ENCODE data around the gene PDCD5. TPM values are rescaled to one million over a fixed set of nuclear protein-coding genes. Genes with fewer than 3 reads are reported as not detected.

Gene PDCD5
- total RNA-seq, 1 donor from 2014 or later = 131 TPM

- H3K4me3 ChIP-seq (ENCODE audit: low read depth, low read length) = no peak overlapping the region
- no peak for TF ChIP-seq CTCF (IDR thresholded peaks at IDR 0.05; ENCODE audit: insufficient read depth, low read length, severe bottlenecking)
- DNase-seq (ENCODE audit: low read depth) (no peak), FAIRE-seq (no peak)
- H3K27me3 ChIP-seq (ENCODE audit: control insufficient read depth, insufficient read depth, low read length) = no peaks in the 10 kb centered on the region
- H3K36me3 ChIP-seq (ENCODE audit: control insufficient read depth, insufficient read depth, low read length) = peaks cover 11% of the 10 kb centered on the region
Measured at GRCh38 chr19:32595491-32595890, 14.5 kb downstream of the PDCD5 start.

GRCh38 chr19:32598022-32598421, 17.0 kb downstream of the PDCD5 start:
- no peak for TF ChIP-seq CTCF (IDR thresholded peaks at IDR 0.05; ENCODE audit: insufficient read depth, low read length, severe bottlenecking)
- FAIRE-seq (no peak), DNase-seq (ENCODE audit: low read depth) (no peak)
- Histone ChIP-seq H3K36me3 (ENCODE audit: control insufficient read depth, insufficient read depth, low read length) (peaks cover 13% of the 10 kb centered on the region), H3K27me3 (ENCODE audit: control insufficient read depth, insufficient read depth, low read length) (no peaks in the 10 kb centered on the region), H3K4me3 (ENCODE audit: low read depth, low read length) (no peak overlapping the region)

GRCh38 chr19:32599258-32599657, 18.3 kb downstream of the PDCD5 start:
- H3K27me3 ChIP-seq (ENCODE audit: control insufficient read depth, insufficient read depth, low read length) = no peaks in the 10 kb centered on the region
- peaks cover 16% of the 10 kb centered on the region for H3K36me3 ChIP-seq (ENCODE audit: control insufficient read depth, insufficient read depth, low read length)
- DNase-seq (ENCODE audit: low read depth) = no peak
- FAIRE-seq = no peak
- TF ChIP-seq CTCF (IDR thresholded peaks at IDR 0.05; ENCODE audit: insufficient read depth, low read length, severe bottlenecking) = no peak
- no peak overlapping the region for H3K4me3 ChIP-seq (ENCODE audit: low read depth, low read length)

- H3K4me3 ChIP-seq (ENCODE audit: low read depth, low read length) = no peak overlapping the region
- TF ChIP-seq CTCF (IDR thresholded peaks at IDR 0.05; ENCODE audit: insufficient read depth, low read length, severe bottlenecking) = peak; percentile 64
- peaks cover 16% of the 10 kb centered on the region for H3K36me3 ChIP-seq (ENCODE audit: control insufficient read depth, insufficient read depth, low read length)
- FAIRE-seq (no peak), DNase-seq (ENCODE audit: low read depth) (peak; percentile 54)
- H3K27me3 ChIP-seq (ENCODE audit: control insufficient read depth, insufficient read depth, low read length) = no peaks in the 10 kb centered on the region
Measured at GRCh38 chr19:32599736-32600157, 18.8 kb downstream of the PDCD5 start.

- TF ChIP-seq CTCF (IDR thresholded peaks at IDR 0.05; ENCODE audit: insufficient read depth, low read length, severe bottlenecking) = no peak
- no peak for DNase-seq (ENCODE audit: low read depth)
Measured at GRCh38 chr19:32603961-32604360, 23.0 kb downstream of the PDCD5 start.

GRCh38 chr19:32605544-32605943, 24.6 kb downstream of the PDCD5 start:
- H3K36me3 ChIP-seq (ENCODE audit: control insufficient read depth, insufficient read depth, low read length) = peaks cover 19% of the 10 kb centered on the region
- DNase-seq (ENCODE audit: low read depth) (no peak), FAIRE-seq (no peak)
- no peak for TF ChIP-seq CTCF (IDR thresholded peaks at IDR 0.05; ENCODE audit: insufficient read depth, low read length, severe bottlenecking)
- no peak overlapping the region for H3K4me3 ChIP-seq (ENCODE audit: low read depth, low read length)
- H3K27me3 ChIP-seq (ENCODE audit: control insufficient read depth, insufficient read depth, low read length) = no peaks in the 10 kb centered on the region

More at GRCh38 chr19:32603961-32604360, 23.0 kb downstream of the PDCD5 start:
- Histone ChIP-seq H3K27me3 (ENCODE audit: control insufficient read depth, insufficient read depth, low read length) (no peaks in the 10 kb centered on the region), H3K4me3 (ENCODE audit: low read depth, low read length) (no peak overlapping the region), H3K36me3 (ENCODE audit: control insufficient read depth, insufficient read depth, low read length) (peaks cover 21% of the 10 kb centered on the region)
- FAIRE-seq = no peak

Data from bronchial epithelial cell (primary cell).